Measurements from ENCODE around the gene CNTNAP2. TPM values are rescaled to one million over a fixed set of nuclear protein-coding genes. Genes with fewer than 3 reads are reported as not detected.

The CNTNAP2 gene
- total and polyA plus RNA-seq, 2 of the 4 experiments (the other 2 are of a cell fraction), result not detected

DNA sequence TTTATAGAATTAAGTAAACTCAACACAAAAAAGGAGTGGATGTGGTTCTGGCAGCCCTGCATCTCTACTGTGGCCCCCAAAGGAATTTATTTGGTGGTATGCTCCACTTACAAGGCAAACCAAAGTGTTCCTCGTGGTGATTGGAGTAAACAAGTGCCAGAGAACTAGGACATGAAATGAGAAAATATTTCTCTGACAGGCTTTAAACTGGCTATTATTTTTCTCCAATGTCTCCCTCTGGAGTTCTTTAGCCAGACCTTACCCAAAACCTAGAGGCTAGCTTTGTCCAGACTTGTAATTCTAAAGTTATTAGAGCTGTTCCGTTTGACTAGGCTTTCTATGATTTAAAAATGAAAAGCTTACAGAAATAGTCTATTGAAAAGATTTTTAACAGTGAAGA lies 990.1 kb downstream of the CNTNAP2 start:
- no peak overlapping the region for H2BK15ac ChIP-seq (ENCODE audit: low read depth, low read length)

More for the DNA sequence above, 990.1 kb downstream of the CNTNAP2 start:
- no peak overlapping the region for H2BK120ac ChIP-seq (ENCODE audit: low read depth, low read length)
- in situ Hi-C loops (cut with MboI; ENCODE audit: low sequenced_read_pairs), result no loop called here
- no peaks in the 10 kb centered on the region for H3K79me1 ChIP-seq (ENCODE audit: low read depth in 1 of 2, low read length in 2 of 2)
- H3K9me3 ChIP-seq (ENCODE audit: control insufficient read depth, insufficient read depth, low read length), result no peaks in the 10 kb centered on the region; the same call in 1 of the 2 replicates
- H3K56ac ChIP-seq (ENCODE audit: extremely low read depth, insufficient read depth, low read length), result no peak overlapping the region
- no peak overlapping the region for H2AFZ ChIP-seq (replicated peaks; ENCODE audit: low read length, poor library complexity)
- dilution Hi-C loops (cut with HindIII; ENCODE audit: low sequenced_read_pairs, unreplicated experiment), result no loop called here
- H3K36me3 ChIP-seq (ENCODE audit: control insufficient read depth, insufficient read depth, low read length), result no peaks in the 10 kb centered on the region
- intact Hi-C loops (cut with micrococcal nuclease), result no loop called here
- no peak overlapping the region for H3K14ac ChIP-seq (replicated peaks; ENCODE audit: low read depth, low read length)
- H2AK9ac ChIP-seq (replicated peaks; ENCODE audit: low read depth, low read length, poor library complexity), result no peak overlapping the region
- no peaks in the 10 kb centered on the region for H4K20me1 ChIP-seq (ENCODE audit: insufficient read depth, low read length)
- H3K23ac ChIP-seq (ENCODE audit: low read depth, low read length), result no peak overlapping the region
- BruUV-seq (replicated peaks), result no TSS peak
- no peak overlapping the region for H2BK20ac ChIP-seq (ENCODE audit: low read depth, low read length)
- CTCF ChIA-PET, result no interaction called here
- no peak overlapping the region for H3K18ac ChIP-seq (ENCODE audit: low read depth, low read length)
- no peak for TF ChIP-seq RCOR1 (IDR thresholded peaks at IDR 0.05; ENCODE audit: insufficient replicate concordance, low read length)
- TF ChIP-seq, protein P1, sequence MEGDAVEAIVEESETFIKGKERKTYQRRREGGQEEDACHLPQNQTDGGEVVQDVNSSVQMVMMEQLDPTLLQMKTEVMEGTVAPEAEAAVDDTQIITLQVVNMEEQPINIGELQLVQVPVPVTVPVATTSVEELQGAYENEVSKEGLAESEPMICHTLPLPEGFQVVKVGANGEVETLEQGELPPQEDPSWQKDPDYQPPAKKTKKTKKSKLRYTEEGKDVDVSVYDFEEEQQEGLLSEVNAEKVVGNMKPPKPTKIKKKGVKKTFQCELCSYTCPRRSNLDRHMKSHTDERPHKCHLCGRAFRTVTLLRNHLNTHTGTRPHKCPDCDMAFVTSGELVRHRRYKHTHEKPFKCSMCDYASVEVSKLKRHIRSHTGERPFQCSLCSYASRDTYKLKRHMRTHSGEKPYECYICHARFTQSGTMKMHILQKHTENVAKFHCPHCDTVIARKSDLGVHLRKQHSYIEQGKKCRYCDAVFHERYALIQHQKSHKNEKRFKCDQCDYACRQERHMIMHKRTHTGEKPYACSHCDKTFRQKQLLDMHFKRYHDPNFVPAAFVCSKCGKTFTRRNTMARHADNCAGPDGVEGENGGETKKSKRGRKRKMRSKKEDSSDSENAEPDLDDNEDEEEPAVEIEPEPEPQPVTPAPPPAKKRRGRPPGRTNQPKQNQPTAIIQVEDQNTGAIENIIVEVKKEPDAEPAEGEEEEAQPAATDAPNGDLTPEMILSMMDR (conservative IDR thresholded peaks at IDR 0.05; ENCODE audit: low read depth, low read length), result no peak
- TF ChIP-seq RFX5 (IDR thresholded peaks at IDR 0.05; ENCODE audit: low read depth, low read length), result no peak
- TF ChIP-seq RAD21 (IDR thresholded peaks at IDR 0.05; ENCODE audit: low read length), result no peak
- TF ChIP-seq FOS (IDR thresholded peaks at IDR 0.05; ENCODE audit: low read depth, low read length), result no peak
- TF ChIP-seq, protein P2, sequence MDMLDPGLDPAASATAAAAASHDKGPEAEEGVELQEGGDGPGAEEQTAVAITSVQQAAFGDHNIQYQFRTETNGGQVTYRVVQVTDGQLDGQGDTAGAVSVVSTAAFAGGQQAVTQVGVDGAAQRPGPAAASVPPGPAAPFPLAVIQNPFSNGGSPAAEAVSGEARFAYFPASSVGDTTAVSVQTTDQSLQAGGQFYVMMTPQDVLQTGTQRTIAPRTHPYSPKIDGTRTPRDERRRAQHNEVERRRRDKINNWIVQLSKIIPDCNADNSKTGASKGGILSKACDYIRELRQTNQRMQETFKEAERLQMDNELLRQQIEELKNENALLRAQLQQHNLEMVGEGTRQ (IDR thresholded peaks at IDR 0.05; ENCODE audit: low read depth, low read length), result no peak
- TF ChIP-seq, protein P3, sequence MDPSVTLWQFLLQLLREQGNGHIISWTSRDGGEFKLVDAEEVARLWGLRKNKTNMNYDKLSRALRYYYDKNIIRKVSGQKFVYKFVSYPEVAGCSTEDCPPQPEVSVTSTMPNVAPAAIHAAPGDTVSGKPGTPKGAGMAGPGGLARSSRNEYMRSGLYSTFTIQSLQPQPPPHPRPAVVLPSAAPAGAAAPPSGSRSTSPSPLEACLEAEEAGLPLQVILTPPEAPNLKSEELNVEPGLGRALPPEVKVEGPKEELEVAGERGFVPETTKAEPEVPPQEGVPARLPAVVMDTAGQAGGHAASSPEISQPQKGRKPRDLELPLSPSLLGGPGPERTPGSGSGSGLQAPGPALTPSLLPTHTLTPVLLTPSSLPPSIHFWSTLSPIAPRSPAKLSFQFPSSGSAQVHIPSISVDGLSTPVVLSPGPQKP (IDR thresholded peaks at IDR 0.05; ENCODE audit: borderline replicate concordance, low read depth, low read length), result no peak
- no peak for TF ChIP-seq POLR2A (IDR thresholded peaks at IDR 0.05; ENCODE audit: low read depth, low read length)
- no peak for TF ChIP-seq BHLHE40 (IDR thresholded peaks at IDR 0.05; ENCODE audit: low read depth, low read length)
- TF ChIP-seq MAZ (IDR thresholded peaks at IDR 0.05; ENCODE audit: borderline replicate concordance, low read depth, low read length), result no peak
- TF ChIP-seq NFE2L2 (IDR thresholded peaks at IDR 0.05; ENCODE audit: low read depth, low read length), result no peak
- no peak for TF ChIP-seq MAFK (IDR thresholded peaks at IDR 0.05; ENCODE audit: low read depth, low read length)
- no peak for TF ChIP-seq MXI1 (IDR thresholded peaks at IDR 0.05; ENCODE audit: borderline replicate concordance, low read depth, low read length)
- TF ChIP-seq SMC3 (IDR thresholded peaks at IDR 0.05; ENCODE audit: low read depth, low read length), result no peak
- TF ChIP-seq CEBPB (IDR thresholded peaks at IDR 0.05; ENCODE audit: low read depth, low read length), result no peak
- no peak for TF ChIP-seq CHD1 (IDR thresholded peaks at IDR 0.05; ENCODE audit: low read depth, low read length)
- H3K9ac ChIP-seq (ENCODE audit: low read depth, low read length), result no peak overlapping the region
- POLR2A ChIA-PET (ENCODE audit: unreplicated experiment), result no interaction called here
- H3K4me2 ChIP-seq (ENCODE audit: low read depth, low read length), result no peak overlapping the region
- no peak overlapping the region for H4K8ac ChIP-seq (ENCODE audit: low read depth in 2 of 2, low read length in 2 of 2)
- no peak overlapping the region for H3K27ac ChIP-seq (ENCODE audit: insufficient read depth, low read length)
- H3K27me3 ChIP-seq (ENCODE audit: control insufficient read depth, insufficient read depth, low read length), result no peaks in the 10 kb centered on the region
- WGBS, 2 experiments (ENCODE audit: extremely low coverage in 2 of 2, insufficient read length in 1 of 2), result no CpG with 5 or more reads among the region's 2 CpGs
- H3K4ac ChIP-seq (ENCODE audit: low read depth, low read length), result no peak overlapping the region
- H3K4me3 ChIP-seq (ENCODE audit: insufficient read depth, low read depth, low read length), result no peak overlapping the region
- DNase-seq, result no peak
- ATAC-seq (ENCODE audit: low read depth), result no peak
- no peaks in the 10 kb centered on the region for H3K4me1 ChIP-seq (ENCODE audit: control insufficient read depth, insufficient read depth, low read length)
- H2AK5ac ChIP-seq (ENCODE audit: low read depth, low read length), result no peak overlapping the region
- no peak overlapping the region for H2BK5ac ChIP-seq (ENCODE audit: low read depth, low read length, poor library complexity, severe bottlenecking)
- H3K9me1 ChIP-seq (ENCODE audit: insufficient read depth, low read length), result no peaks in the 10 kb centered on the region
- no peak overlapping the region for H4K91ac ChIP-seq (ENCODE audit: insufficient read depth, low read depth, low read length)
- H4K5ac ChIP-seq (ENCODE audit: low read depth, low read length), result no peak overlapping the region
